CD4-positive, alpha-beta T cell (primary cell): Measurements from ENCODE around the gene RSF1. TPM values are rescaled to one million over a fixed set of nuclear protein-coding genes. Genes with fewer than 3 reads are reported as not detected.

Experiments used
- ATAC-seq: fragments of 200-7000 bp; cut with Tn5 transposase; one replicate; pipeline ENCODE4 v1.10.0; 2022; ENCODE audit warnings: mild to moderate bottlenecking; ENCODE audit not compliant: poor library complexity
- CTCF ChIA-PET: fragments of 350-600 bp; sonication (Branson Sonifier 250); formaldehyde crosslinking; loops from one replicate; lab custom pipeline; 2021; ENCODE audit warnings: antibody characterized with exemption, inconsistent platforms; lab: Charles Lee
- POLR2A ChIA-PET: fragments of 350-600 bp; sonication (Branson Sonifier 250); formaldehyde crosslinking; loops from one replicate; lab custom pipeline; 2021; ENCODE audit warnings: antibody characterized with exemption, inconsistent platforms; lab: Charles Lee
- DNase-seq, 14 experiments: peaks; one replicate each; pipeline ENCODE4 v3.0.0-alpha.2; 2013 to 2020; ENCODE audit warnings: mixed read lengths in 2 of 14
- H3K27ac ChIP-seq, 2 donors: one replicate each; pipeline versions ENCODE4 v1.5.1 to v1.7.0; 2013; ENCODE audit warnings: low read length in 2 of 2, low read depth in 1 of 2, mild to moderate bottlenecking in 1 of 2
- H3K27me3 ChIP-seq, 2 experiments: 1 replicate in 1 of 2; 2 replicates in 1 of 2; pipeline versions ENCODE4 v1.6.1 to v1.7.0; 2013; ENCODE audit warnings: low read length in 2 of 2, control low read depth in 1 of 2, mild to moderate bottlenecking in 1 of 2, moderate library complexity in 1 of 2; ENCODE audit not compliant: insufficient read depth in 2 of 2, control insufficient read depth in 1 of 2
- H3K36me3 ChIP-seq: one replicate; pipeline ENCODE4 v1.6.1; 2013; ENCODE audit warnings: low read length, control low read depth; ENCODE audit not compliant: insufficient read depth
- H3K4me1 ChIP-seq: one replicate; pipeline ENCODE4 v1.6.1; 2013; ENCODE audit warnings: low read length, control low read depth; ENCODE audit not compliant: insufficient read depth
- H3K4me3 ChIP-seq: one replicate; pipeline ENCODE4 v1.5.1; 2013; ENCODE audit warnings: mild to moderate bottlenecking, low read length, moderate library complexity
- H3K9me3 ChIP-seq, 2 experiments: 1 replicate in 1 of 2; 2 replicates in 1 of 2; pipeline versions ENCODE4 v1.6.1 to v1.7.0; 2013; ENCODE audit warnings: low read length in 2 of 2, mild to moderate bottlenecking in 2 of 2, control low read depth in 1 of 2, moderate library complexity in 1 of 2; ENCODE audit not compliant: control insufficient read depth in 1 of 2, insufficient read depth in 1 of 2
- H3K27ac Mint-ChIP-seq: one replicate; pipeline ENCODE4 v1.8.0; 2020; ENCODE audit warnings: mixed read lengths
- H3K27me3 Mint-ChIP-seq: one replicate; pipeline ENCODE4 v1.8.0; 2021; ENCODE audit warnings: mixed read lengths
- H3K36me3 Mint-ChIP-seq: one replicate; pipeline ENCODE4 v1.8.0; 2021; ENCODE audit warnings: low read depth, mixed read lengths
- H3K4me1 Mint-ChIP-seq: one replicate; pipeline ENCODE4 v1.8.0; 2021; ENCODE audit warnings: low read depth, mixed read lengths
- H3K4me3 Mint-ChIP-seq: one replicate; pipeline ENCODE4 v1.8.0; 2020; ENCODE audit warnings: mild to moderate bottlenecking, mixed read lengths
- H3K9me3 Mint-ChIP-seq: one replicate; pipeline ENCODE4 v1.8.0; 2020; ENCODE audit warnings: mixed read lengths
- intact Hi-C, 2 experiments: fragments of 100-400 bp; cut with DNase I in 1 of 2; cut with micrococcal nuclease in 1 of 2; formaldehyde crosslinking; loops; one replicate each; pipeline versions ENCODE4 v1.15.1 to v1.9.0; 2023 to 2025; cut with DNase I, micrococcal nuclease
- total RNA-seq, 174 experiments: library from RNA in 2 of 174; stranded (reverse) in 2 of 174; gene quantifications; one replicate each; pipeline ENCODE4 v1.2.3 and lab custom pipeline; 2021 to 2026
- TF ChIP-seq, protein P1 (sequence below): fragments of 200-600 bp; IDR thresholded peaks from one replicate; pipeline ENCODE4 v1.8.0; 2022; ENCODE audit warnings: antibody characterized with exemption, mild to moderate bottlenecking

The RSF1 gene
- total RNA-seq, 2 experiments from 2014 or later, result 87.7 to 91.9 TPM

DNA sequence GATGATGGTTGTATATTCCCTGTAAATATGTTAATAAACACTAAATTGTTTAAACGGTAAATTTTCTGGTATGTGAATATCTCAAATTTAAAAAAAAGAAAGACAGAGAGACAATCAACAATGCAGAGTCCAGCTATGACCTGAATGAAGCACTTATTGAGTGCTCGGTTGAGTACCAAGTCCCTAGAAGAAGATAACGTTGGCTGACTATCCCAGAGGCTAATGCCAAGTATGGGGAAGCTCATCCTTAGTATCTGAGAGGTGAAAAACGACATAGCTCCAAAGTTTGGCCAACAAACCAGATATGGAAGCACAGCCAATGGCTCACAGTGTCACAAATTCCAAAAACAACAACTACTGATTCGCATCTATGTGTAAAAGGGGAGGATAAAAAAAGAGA is 71.3 kb downstream of the RSF1 start:
- DNase-seq (no peak), ATAC-seq (no peak)
- no peaks in the 10 kb centered on the region for H3K9me3 ChIP-seq
- no peaks in the 10 kb centered on the region for H3K9me3 Mint-ChIP-seq
- H3K4me3 ChIP-seq, result no peak overlapping the region
- H3K4me3 Mint-ChIP-seq, result no peak overlapping the region
- POLR2A ChIA-PET, result no interaction called here
- no peaks in the 10 kb centered on the region for H3K27me3 ChIP-seq
- H3K4me1 Mint-ChIP-seq, result peaks cover 57% of the 10 kb centered on the region
- H3K36me3 ChIP-seq, result peaks cover 14% of the 10 kb centered on the region
- no peaks in the 10 kb centered on the region for H3K27me3 Mint-ChIP-seq
- CTCF ChIA-PET, result no interaction called here
- H3K27ac ChIP-seq, result no peak overlapping the region
- H3K36me3 Mint-ChIP-seq, result peaks cover 44% of the 10 kb centered on the region
- no peak overlapping the region for H3K27ac Mint-ChIP-seq
- intact Hi-C loops, result no loop called here
- TF ChIP-seq, protein P1, sequence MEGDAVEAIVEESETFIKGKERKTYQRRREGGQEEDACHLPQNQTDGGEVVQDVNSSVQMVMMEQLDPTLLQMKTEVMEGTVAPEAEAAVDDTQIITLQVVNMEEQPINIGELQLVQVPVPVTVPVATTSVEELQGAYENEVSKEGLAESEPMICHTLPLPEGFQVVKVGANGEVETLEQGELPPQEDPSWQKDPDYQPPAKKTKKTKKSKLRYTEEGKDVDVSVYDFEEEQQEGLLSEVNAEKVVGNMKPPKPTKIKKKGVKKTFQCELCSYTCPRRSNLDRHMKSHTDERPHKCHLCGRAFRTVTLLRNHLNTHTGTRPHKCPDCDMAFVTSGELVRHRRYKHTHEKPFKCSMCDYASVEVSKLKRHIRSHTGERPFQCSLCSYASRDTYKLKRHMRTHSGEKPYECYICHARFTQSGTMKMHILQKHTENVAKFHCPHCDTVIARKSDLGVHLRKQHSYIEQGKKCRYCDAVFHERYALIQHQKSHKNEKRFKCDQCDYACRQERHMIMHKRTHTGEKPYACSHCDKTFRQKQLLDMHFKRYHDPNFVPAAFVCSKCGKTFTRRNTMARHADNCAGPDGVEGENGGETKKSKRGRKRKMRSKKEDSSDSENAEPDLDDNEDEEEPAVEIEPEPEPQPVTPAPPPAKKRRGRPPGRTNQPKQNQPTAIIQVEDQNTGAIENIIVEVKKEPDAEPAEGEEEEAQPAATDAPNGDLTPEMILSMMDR, result no peak
- H3K4me1 ChIP-seq, result no peaks in the 10 kb centered on the region

GRCh38 chr11:77748266-77748665 is 72.3 kb downstream of the RSF1 start:
- CTCF ChIA-PET, result no interaction called here
- TF ChIP-seq, protein P1, result no peak
- no peaks in the 10 kb centered on the region for H3K9me3 Mint-ChIP-seq
- no peak for DNase-seq
- Histone ChIP-seq H3K4me1 (no peaks in the 10 kb centered on the region), H3K4me3 (no peak overlapping the region), H3K36me3 (peaks cover 8% of the 10 kb centered on the region), H3K27me3 (no peaks in the 10 kb centered on the region), H3K27ac (no peak overlapping the region), H3K9me3 (no peaks in the 10 kb centered on the region)
- ATAC-seq, result no peak
- H3K36me3 Mint-ChIP-seq, result peaks cover 43% of the 10 kb centered on the region
- peaks cover 49% of the 10 kb centered on the region for H3K4me1 Mint-ChIP-seq
- POLR2A ChIA-PET, result no interaction called here
- H3K27me3 Mint-ChIP-seq, result no peaks in the 10 kb centered on the region
- no peak overlapping the region for H3K27ac Mint-ChIP-seq
- intact Hi-C loops, result no loop called here
- no peak overlapping the region for H3K4me3 Mint-ChIP-seq

GRCh38 chr11:77747381-77747969 is 73.0 kb downstream of the RSF1 start:
- DNase-seq, result no peak
- CTCF ChIA-PET, result no interaction called here
- Mint-ChIP-seq H3K36me3 (peaks cover 51% of the 10 kb centered on the region), H3K9me3 (no peaks in the 10 kb centered on the region), H3K27ac (no peak overlapping the region), H3K27me3 (no peaks in the 10 kb centered on the region), H3K4me1 (peaks cover 42% of the 10 kb centered on the region), H3K4me3 (no peak overlapping the region)
- TF ChIP-seq, protein P1, result no peak
- H3K4me1 ChIP-seq, result no peaks in the 10 kb centered on the region
- intact Hi-C loops, result no loop called here
- no peak overlapping the region for H3K27ac ChIP-seq
- H3K27me3 ChIP-seq, result no peaks in the 10 kb centered on the region
- peaks cover 5% of the 10 kb centered on the region for H3K36me3 ChIP-seq
- H3K4me3 ChIP-seq, result no peak overlapping the region
- POLR2A ChIA-PET, result no interaction called here
- H3K9me3 ChIP-seq, result no peaks in the 10 kb centered on the region
- no peak for ATAC-seq
